ENCODE measurements around the gene NCBP1. TPM values are rescaled to one million over a fixed set of nuclear protein-coding genes. Genes with fewer than 3 reads are reported as not detected.
"Not testable (repeated sequence)": the region's sequence is repeated elsewhere in the genome, so short reads cannot be mapped to it uniquely, and the experiment has no call there.

NCBP1 gene
- total and polyA plus RNA-seq, 10 donors = 6.5 to 30.6 (median 23.1) TPM

GRCh38 chr9:97617939-97618416 lies 15.6 kb upstream of the NCBP1 start:
- DNase-seq = no peak
- TF ChIP-seq POLR2A (IDR thresholded peaks at IDR 0.05) (no peak), CTCF (IDR thresholded peaks at IDR 0.05 in 8 of 11, conservative IDR thresholded peaks at IDR 0.05 in 3 of 11) (no peak), POLR2AphosphoS5 (IDR thresholded peaks at IDR 0.05) (no peak)
- Histone ChIP-seq H3K36me3 (peaks cover 3 to 79% (median 19%) of the 10 kb centered on the region in 6 donors), H3K27ac (no peak overlapping the region), H3K27me3 (replicated peaks in 1 of 7) (no peaks in the 10 kb centered on the region), H3K4me1 (peaks cover 0 to 8% (median 2%) of the 10 kb centered on the region in 6 donors), H3K4me3 (no peak overlapping the region), H3K9me3 (peaks cover 0 to 5% (median 0%) of the 10 kb centered on the region in 8 donors)
- 67 to 84% (median 76%) methylated on average over 1 of the region's 1 CpG for WGBS, 5 donors
- intact Hi-C loops (cut with DNase I; ENCODE audit: low total_unique reads) = loop anchor here (5.0 to 10.0 kb wide), 2 partner anchors 151 to 763 kb away; partner anchors contain the start of gene ZNF782

GRCh38 chr9:97620063-97620462 lies 13.6 kb upstream of the NCBP1 start:
- H3K36me3 ChIP-seq = peaks cover 3 to 80% (median 23%) of the 10 kb centered on the region in 6 donors
- DNase-seq; H3K4me3 ChIP-seq; intact Hi-C loops (cut with DNase I; ENCODE audit: low total_unique reads); H3K4me1 ChIP-seq; H3K9me3 ChIP-seq; H3K27me3 ChIP-seq (replicated peaks in 1 of 7); H3K27ac ChIP-seq: not testable (repeated sequence)
- 91 to 100% (median 98%) methylated on average over 2 of the region's 2 CpGs for WGBS, 5 donors

- H3K4me3 ChIP-seq; H3K4me1 ChIP-seq; DNase-seq; H3K27ac ChIP-seq; H3K9me3 ChIP-seq; intact Hi-C loops (cut with DNase I; ENCODE audit: low total_unique reads); H3K27me3 ChIP-seq (replicated peaks in 1 of 7): not testable (repeated sequence)
- H3K36me3 ChIP-seq = peaks cover 3 to 85% (median 24%) of the 10 kb centered on the region in 6 donors
- WGBS, 5 donors = 95 to 100% (median 97%) methylated on average over 5 of the region's 5 CpGs
These were observed 11.1 kb upstream of the NCBP1 start for GRCh38 chr9:97622483-97622882.

GRCh38 chr9:97623946-97624345 lies 9.7 kb upstream of the NCBP1 start:
- H3K36me3 ChIP-seq = peaks cover 3 to 78% (median 23%) of the 10 kb centered on the region in 6 donors
- H3K9me3 ChIP-seq = peaks cover 0 to 5% (median 0%) of the 10 kb centered on the region in 8 donors
- TF ChIP-seq CTCF (IDR thresholded peaks at IDR 0.05 in 8 of 11, conservative IDR thresholded peaks at IDR 0.05 in 3 of 11) (no peak), POLR2A (IDR thresholded peaks at IDR 0.05) (no peak), POLR2AphosphoS5 (IDR thresholded peaks at IDR 0.05) (no peak)
- H3K27me3 ChIP-seq (replicated peaks in 1 of 7) = no peaks in the 10 kb centered on the region
- WGBS, 5 donors = 85 to 100% (median 97%) methylated on average over 1 of the region's 1 CpG
- no peak for DNase-seq
- intact Hi-C loops (cut with DNase I; ENCODE audit: low total_unique reads) = no loop called here
- no peaks in the 10 kb centered on the region for H3K4me1 ChIP-seq
- no peak overlapping the region for H3K27ac ChIP-seq
- no peak overlapping the region for H3K4me3 ChIP-seq

GRCh38 chr9:97625620-97626019 lies 8.0 kb upstream of the NCBP1 start:
- Histone ChIP-seq H3K4me1 (peaks cover 0 to 8% (median 0%) of the 10 kb centered on the region in 6 donors), H3K27ac (no peak overlapping the region), H3K36me3 (peaks cover under 1 to 67% (median 22%) of the 10 kb centered on the region in 6 donors), H3K4me3 (no peak overlapping the region), H3K27me3 (replicated peaks in 1 of 7) (no peaks in the 10 kb centered on the region), H3K9me3 (no peaks in the 10 kb centered on the region)
- intact Hi-C loops (cut with DNase I; ENCODE audit: low total_unique reads) = no loop called here
- DNase-seq = no peak
- WGBS, 5 donors = 61 to 72% (median 62%) methylated on average over 3 of the region's 3 CpGs
- no peak for TF ChIP-seq POLR2A (IDR thresholded peaks at IDR 0.05)
- TF ChIP-seq POLR2AphosphoS5 (IDR thresholded peaks at IDR 0.05) = no peak
- TF ChIP-seq CTCF (IDR thresholded peaks at IDR 0.05 in 8 of 11, conservative IDR thresholded peaks at IDR 0.05 in 3 of 11) = no peak
